Astrocyte of the hippocampus (primary cell): ENCODE results near the gene CCDC181.
"Not testable (repeated sequence)": the region's sequence is repeated elsewhere in the genome, so short reads cannot be mapped to it uniquely, and the experiment has no call there.

Source experiments
- DNase-seq: peaks from one replicate; pipeline ENCODE4 v3.0.0; 2011; ENCODE audit warnings: low read depth, low spot score

Gene CCDC181

DNA sequence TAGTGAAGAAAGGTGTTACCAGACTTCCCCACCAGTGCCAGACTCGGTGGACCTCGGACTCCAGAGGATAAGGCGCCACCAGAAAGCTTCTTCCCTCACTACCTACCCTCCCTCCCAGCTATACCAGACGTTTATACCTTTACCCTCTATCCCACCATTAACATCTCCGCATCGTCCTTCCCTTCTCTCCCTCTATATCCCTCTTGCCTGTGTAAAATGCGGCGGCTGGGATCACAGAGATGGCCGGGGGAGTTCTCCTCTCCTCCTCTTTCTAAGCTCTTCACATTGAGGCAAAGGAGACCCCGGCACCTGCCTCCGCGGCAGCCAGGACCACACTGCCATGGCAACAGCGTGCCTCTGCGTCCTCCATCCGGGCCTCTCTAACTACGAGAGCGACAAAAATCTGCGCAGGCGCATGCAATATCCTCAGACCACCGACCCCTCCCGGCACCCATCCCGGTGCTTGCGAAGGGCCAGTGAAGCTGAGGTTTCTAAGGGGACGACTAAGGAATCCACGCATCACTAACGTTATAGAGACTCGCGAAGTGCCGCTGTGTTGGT, at the start of gene CCDC181:
Gene CCDC181, minus strand, starts transcription at position 394 of the 561 bp plus-strand sequence. CDS start 2,547 bp downstream, outside the sequence.
- DNase-seq = peak; percentile 91

DNA sequence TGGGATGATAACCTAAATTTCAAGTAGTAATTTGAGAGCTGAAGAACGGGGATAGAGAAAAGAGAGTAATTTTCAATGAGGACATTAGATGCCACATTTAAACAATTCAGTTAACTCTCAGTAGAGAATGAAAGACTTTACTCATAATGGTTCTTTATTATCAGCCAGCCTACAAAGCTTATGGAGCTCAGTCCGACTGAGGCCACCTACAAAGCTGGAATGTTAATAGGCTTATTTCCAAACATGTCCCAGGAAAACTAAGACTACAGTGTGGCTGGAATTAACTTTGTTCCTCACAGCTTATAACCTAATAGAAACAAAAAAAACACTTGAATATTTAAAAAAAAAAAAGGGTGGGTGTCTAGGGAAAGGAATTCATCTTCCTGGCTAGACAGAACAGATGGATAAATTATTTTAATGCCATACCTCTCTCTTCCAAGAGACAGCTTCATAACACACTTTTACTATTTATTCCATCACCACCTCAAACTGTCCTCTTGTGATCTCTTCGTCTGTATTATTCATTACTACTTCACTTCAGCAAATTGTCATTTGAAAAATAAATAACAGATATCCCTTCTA, 48.6 kb upstream of the CCDC181 start:
- DNase-seq = no peak

DNA sequence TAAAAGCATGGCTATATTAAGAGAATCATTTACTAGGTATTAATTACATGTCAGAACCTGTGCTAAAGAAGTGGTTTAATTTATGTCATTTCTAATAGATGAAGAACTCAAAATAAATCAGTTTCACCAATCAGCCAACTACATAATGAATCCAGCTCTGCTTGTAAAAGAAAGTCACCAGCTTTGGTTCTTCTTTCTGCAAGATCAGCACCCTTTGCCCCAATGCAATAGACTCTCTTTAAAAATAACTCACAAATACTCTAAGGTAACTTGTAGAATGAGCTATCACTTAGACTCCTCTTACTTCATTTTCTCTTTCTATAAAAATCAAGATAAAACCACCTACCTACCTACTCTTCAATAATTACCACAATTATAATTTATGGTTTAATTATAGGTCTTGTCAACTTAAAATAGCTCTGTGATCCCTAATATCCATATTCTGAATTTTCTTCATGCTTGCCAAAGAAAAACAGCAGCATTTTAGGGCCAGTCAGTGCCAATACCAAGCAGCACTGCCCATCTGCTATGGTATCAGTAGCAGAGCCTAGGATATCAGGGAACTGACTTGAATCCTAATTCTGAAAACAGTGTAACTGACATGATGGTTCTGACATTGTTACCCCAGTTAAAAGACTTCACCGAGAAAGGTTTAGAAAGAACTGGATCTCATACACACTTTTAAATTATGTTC, 47.2 kb upstream of the CCDC181 start:
- no peak for DNase-seq

DNA sequence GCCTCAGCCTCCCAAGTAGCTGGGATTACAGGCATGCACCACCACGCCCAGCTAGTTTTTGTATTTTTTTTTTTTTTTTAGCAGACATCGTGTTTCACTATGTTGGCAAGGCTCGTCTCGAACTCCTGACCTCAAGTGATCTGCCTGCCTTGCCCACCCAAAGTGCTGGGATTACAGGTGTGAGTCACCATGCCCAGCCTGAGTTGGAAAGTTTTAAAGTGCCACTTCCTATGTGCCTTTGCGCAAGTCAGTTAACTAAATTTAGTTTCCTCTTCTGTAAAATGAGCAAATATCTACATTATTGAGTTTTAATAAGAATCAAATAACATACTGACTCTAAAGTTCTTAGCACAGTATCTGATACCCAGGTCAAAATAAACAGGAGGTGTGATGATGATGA, 46.1 kb upstream of the CCDC181 start:
- no peak for DNase-seq

DNA sequence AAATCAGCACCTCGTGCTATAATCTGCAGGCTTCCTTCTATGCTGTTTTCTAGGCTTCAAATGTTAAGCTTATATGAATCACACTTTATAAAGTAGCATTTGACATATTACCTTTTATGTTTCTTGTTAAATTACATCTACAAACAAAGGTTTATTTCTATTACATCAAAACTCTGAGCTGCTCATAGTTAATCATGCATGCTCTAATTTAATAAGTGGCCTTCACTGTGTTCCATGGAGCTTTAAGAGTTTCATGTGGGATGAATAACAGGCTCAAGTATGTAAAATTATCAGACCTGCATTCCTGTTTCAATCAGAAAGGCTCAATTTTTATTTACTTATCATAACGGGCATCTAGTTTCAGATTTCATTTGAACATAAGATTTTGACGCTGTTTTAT, 45.5 kb upstream of the CCDC181 start:
- DNase-seq = peak; percentile 43

DNA sequence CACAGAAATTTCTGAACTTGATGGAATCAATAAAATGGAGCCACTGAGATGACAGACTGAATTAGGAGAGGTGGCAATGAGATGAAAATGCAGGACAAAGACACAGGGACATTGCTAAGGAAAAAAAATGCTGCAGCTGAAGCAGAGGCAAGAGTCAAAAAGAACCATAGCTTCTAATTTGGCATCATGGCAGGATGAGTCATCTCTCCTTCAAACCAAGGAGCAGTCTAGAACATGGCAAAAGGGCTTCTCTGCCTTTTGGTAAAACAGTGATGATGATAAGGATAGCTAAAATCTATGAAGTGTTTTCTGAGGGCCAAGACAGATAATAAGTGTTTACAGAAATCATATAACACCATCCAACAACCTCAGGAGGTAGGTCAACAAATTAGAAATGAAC, 41.7 kb upstream of the CCDC181 start:
- DNase-seq = peak; percentile 22

DNA sequence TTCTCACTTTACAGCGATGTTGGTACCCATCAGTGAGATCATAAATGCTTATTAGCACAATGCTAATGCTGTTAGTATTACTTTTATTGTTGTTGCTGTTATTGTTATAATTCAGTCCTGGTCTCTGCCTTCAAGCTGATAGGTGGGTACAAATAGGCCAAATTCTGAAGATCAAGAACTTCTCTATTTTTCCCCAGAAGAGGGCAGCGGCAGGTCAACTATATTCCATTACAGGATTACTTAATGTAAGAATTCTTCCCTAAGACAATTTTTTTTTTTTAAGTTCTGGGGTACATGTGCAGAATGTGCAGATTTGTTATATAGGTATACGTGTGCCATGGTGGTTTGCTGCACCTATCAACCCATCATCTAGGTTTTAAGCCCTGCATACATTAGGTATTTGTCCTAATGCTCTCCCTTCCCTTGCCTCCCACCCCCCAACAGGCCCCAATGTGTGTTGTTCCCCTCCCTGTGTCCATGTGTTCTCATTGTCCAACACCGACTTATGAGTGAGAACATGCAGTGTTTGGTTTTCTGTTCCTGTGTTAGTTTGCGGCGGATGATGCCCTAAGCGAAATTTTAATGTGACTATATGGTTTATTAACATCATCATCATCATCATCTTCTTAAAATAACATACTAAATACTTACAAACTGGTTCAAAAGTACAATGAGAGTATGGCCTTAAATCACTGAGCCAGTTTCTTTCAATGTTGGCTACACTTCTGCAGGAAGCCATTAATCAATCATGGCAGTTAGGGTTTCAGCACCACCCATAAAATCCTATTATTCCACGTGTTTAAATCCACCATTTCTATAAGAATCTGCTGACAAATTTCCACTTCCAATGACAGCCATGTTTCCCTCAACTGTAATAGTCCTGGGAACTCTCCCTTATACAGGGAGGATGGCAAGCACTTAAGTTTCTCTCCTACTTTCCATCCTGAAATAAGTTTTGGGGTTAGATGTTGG, 39.3 kb upstream of the CCDC181 start:
- peak; percentile 57 for DNase-seq

DNA sequence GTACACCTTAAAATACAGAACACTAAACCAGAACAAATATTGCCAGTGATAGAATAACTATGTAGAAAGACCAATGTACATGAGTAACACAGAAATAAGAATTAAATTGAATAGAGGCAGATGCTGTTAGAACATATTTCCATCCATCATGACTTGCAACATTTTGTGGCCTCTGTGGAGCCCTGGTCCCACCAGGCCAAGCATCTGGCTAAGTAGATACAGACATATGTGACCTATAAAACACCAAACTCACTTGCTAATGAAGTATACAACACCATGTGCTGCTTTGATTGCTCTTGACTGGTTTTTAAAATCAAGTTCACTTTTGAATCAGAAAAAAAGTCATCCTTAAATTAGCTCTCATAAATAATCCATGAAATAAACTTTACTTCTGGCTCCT, 38.0 kb upstream of the CCDC181 start:
- DNase-seq = no peak

DNA sequence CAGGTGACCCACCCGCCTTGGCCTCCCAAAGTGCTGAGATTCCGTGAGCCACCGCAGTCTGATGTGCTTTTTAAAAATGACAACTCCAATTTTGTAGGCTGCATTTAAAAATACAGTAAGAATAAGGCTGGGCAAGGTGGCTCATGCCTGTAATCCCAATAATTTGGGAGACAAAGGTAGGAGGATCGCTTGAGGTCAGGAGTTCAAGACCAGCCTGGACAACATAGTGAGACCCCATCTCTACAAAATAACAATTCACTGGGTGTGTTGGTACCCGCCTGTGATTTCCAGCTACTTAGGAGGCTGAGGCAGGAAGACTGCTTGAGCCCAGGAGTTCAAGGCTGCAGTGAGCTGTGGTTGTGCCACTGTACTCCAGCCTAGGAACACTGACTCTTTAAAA, 35.1 kb upstream of the CCDC181 start:
- no peak for DNase-seq

DNA sequence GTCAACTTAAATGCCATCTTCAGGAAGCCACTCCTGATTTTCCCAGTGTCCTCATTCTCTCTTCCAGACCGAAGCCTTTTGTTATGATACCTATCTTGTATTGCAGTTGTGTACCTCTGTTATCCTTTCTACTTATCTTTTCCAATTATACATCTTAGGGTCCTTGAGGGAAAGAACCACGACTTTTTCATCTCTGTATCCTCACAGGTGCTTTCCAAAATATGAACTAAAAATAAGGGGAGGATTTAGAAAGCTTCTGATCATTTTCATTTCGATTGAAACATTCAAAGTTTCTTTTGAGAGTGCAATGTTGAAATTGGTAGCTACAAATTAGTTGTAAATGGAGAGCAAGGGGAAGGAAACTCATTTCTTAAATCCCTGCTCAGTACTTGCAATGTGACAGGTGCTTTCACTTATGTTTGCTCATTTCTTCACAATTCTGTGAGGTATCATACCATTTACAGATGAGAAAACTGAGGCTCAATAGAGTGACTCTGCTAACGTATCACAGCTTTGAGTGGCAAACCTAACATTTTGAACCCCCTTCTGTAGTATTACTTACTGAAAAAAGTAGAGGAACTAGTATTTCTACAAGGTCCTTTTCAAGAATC, 34.2 kb upstream of the CCDC181 start:
- no peak for DNase-seq

DNA sequence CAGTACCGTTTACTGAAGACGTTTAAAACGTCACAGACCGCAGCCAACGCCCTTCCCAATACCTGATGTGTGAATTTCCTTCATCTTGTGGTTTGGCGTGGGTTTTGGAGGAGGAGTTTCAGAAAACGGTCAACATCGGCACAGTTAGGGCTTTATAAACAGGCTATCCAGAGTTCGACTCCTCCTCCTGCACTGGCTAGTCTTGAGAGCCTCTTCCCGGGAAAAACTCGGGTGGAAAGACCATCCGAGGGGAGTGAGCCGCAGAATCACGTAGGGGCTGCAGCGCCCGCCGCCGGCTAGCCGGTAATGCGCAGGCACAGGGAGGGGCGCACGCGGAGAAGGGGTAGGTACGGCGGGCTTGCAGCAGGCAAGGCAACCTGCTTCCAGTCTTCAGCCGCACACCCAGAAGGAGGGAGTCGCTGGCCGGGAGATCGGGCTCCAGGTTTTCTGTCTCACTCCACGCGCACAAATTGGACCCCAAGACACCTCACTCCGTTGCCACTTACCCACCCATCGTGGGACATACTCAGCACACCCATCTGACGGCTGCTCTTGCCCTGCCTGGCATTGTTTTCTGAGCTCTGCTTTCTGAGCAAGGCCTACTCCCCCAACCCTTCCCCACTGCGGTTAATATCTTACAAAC, 33.0 kb upstream of the CCDC181 start:
- peak; percentile 52 for DNase-seq

DNA sequence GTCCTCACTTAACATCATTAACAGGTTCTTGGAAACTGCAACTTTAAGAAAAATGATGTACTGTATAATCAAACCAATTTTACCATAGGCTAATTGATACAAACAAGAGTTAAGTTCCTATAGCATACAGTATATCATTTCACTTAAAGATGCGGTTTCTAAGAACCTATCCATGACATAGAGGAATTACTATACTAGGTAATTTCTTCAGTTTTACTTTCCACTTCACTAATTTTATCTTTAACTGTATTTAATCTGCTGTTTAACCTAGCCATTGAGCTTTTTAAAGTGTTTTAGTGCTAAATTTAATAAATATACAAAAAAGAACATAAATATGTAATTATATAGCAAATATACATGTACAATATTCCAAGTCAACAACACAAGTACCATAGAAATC, 30.2 kb upstream of the CCDC181 start:
- DNase-seq = no peak

DNA sequence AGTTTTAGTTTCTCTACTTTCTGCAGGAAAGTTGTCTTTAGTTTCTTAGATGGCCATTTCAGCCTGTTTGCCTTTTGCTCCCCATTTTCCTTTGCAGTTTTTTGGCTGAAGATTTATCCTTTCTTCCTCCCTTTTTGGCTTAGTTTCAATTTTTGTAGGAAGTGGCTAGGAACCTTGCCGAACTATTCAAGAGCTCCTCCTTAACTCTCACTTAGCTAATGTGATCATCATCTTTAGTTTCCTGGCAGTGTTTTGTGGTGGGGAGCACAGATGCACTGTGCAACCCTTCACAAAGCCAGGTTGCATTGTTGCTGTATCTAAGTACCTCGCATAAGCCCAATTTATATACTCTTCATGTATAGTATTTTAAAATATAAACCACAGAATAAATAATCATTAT, 28.8 kb upstream of the CCDC181 start:
- no peak for DNase-seq

DNA sequence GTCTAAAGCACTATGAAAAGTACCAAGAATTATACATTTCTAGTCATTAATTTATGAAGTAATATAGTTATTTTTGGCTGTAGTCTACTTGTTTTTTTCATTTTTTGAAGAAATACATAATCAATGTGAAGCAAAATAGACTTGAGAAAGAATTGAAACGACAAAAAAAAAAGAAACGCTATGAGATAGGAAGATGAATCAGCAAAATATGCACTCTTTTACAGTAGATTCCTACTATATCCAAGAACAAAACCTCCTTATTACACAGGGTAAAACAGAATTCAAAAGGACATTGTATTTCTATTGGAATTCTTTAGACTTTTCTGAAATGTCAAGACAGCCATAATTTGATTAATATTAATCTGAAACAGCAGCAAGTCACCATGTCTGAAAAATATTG, 25.6 kb upstream of the CCDC181 start:
- DNase-seq = no peak

DNA sequence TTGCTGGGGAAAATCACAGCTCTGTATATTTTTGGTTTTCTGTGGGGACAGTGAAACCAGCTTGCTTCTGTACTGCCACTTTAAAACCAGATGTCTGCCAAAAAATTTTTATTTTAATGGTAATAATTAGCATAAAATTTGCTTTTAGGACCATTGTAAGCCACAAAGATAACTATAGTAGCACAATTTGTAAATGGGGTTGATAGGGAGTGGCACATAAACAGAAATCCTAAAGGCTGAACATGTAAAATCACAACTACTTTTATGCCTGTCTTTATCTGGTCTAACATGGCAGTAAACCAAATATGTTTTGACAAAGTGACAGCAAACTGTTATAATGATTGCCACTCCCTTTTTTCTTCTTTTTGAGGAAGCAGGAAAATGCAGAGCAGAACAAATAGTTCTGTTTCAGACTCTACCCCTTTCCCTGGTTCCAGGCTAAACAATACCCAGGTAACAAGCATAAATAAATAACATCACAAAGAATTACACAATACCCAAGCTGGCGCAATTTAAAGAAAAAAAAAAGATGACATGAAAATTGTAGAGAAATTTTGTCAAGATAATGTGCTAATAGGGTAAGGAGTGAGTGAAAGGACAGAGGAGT, 24.0 kb upstream of the CCDC181 start:
- no peak for DNase-seq

DNA sequence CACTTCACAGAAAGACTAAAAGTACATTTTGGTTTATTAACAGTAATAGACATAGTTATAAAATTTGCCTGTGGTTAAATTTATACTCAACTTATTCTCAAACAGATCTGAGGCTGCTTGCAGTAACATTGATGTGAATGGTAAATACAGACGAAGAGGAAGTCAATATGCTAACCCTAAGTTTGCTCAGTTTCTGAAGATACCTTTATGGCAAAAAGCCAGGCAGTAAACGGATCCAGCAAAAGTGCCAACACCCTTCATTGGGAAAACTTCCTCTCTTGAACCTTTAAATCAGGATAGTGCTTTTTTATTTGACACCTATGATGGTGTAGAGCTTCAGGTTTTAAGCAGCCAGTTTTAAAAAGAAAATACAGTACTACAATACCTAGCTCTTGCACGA, 16.6 kb upstream of the CCDC181 start:
- no peak for DNase-seq

DNA sequence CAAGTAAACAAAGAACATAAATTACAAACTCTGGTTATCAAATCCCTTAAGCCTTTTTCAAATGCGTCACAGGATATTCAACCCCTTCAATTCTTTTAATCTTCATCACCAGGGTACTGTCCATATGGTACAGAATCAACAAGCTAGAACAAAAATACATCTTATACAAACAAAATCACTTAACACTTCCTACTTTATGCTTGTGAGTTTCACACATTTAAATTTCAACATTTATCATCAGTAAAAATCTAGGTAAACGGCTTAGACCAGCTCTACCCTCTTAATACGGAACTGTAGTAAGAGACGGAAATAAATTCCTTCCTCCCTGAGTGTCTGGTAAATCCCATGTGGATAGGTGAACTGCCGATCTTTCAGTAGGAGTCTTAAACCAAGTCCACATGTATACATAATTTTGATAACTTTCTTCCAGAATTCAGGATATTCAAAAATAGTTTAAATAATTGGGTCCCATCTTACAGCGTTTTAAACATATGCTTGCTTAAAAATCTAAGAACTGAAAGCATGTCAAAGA, 1.0 kb downstream of the CCDC181 start:
- peak; percentile 22 for DNase-seq

DNA sequence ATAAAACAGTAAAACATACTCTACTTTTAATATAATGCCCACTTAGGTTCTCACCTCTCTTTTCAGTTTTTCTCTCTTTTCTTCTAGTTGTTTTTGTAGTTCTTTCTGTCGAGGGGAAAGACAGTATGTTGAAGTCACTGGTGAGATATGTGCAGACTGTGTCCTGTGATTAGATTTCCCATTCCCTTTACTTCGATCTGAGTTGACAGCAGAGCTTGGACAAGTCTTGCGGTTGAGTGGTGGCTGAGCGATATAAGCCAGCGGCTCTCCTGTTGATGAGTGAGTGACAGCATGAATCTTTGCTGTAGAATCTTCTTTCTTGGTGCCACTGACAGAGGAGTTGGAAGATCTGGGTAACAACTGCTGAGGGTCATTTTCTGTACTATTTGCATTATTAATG, 6.0 kb downstream of the CCDC181 start:
- DNase-seq = no peak

DNA sequence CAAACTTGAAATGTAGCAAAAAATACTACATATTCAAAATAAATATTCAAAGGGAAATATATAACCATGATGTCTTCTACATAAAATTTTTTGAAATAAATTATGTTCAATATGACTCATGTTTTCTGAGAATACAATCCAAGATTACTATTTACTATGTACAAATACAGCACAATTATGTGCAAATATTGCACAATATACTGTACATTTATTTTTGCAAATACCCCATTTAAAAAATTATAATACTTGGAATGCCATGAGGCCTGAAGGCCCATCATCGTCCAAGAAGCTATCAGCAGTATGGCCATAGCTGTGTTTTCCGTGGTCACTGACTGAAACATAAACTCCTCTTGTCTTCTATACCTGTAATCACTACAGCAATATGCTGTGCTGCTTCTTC, 12.3 kb downstream of the CCDC181 start:
- DNase-seq = no peak

DNA sequence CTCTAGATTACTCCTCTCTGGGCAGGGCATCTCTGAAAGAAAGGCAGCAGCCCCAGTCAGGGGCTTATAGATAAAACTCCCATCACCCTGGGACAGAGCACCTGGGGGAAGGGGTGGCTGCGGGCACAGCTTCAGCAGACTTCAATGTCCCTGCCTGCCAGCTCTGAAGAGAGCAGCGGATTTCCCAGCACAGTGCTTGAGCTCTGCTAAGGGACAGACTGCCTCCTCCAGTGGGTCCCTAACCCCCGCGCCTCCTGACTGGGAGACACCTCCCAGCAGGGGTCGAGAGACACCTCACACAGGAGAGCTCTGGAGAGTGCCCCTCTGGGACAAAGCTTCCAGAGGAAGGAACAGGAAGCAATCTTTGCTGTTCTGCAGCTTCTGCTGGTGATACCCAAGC, 18.9 kb downstream of the CCDC181 start:
- DNase-seq = not testable (repeated sequence)

DNA sequence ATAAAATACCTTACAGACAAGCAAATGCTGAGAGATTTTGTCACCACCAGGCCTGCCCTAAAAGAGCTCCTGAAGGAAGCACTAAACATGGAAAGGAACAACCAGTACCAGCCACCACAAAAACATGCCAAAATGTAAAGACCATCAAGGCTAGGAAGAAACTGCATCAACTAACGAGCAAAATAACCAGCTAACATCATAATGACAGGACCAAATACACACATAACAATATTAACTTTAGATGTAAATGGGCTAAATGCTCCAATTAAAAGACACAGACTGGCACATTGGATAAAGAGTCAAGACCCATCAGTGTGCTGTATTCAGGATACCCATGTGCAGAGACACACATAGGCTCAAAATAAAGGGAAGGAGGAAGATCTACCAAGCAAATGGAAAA, 24.7 kb downstream of the CCDC181 start:
- DNase-seq = not testable (repeated sequence)
